ENCODE results near the gene TAS2R20.
"Not testable (repeated sequence)": the region's sequence is repeated elsewhere in the genome, so short reads cannot be mapped to it uniquely, and the experiment has no call there.

GRCh38 chr12:11033959-11034358 lies 35.9 kb upstream of the TAS2R20 start:
- not testable (repeated sequence) for TF ChIP-seq CTCF, POLR2A (IDR thresholded peaks at IDR 0.05)
